HepG2 (cell line): ENCODE measurements around the gene IFI27L2. TPM values are rescaled to one million over a fixed set of nuclear protein-coding genes. Genes with fewer than 3 reads are reported as not detected.
A peak's percentile ranks its signal among the peaks of the same experiment; 100 is the strongest.

ENCODE experiments used
- FOXC1 ChIP-seq: sonication (generic); formaldehyde crosslinking; IDR thresholded peaks from 2 replicates; pipeline ENCODE4 v1.8.0; 2022; ENCODE audit warnings: mild to moderate bottlenecking, missing genetic modification reagents, borderline replicate concordance
- GMEB2 ChIP-seq: IDR thresholded peaks from 2 replicates; pipeline ENCODE4 v1.6.1; 2016; ENCODE audit warnings: missing biosample characterization, missing genetic modification reagents, low read depth
- IRF2 ChIP-seq: IDR thresholded peaks from 2 replicates; pipeline ENCODE4 v1.6.1; 2018; ENCODE audit warnings: missing genetic modification reagents, missing compliant biosample characterization
- SIX1 ChIP-seq: sonication (generic); formaldehyde crosslinking; IDR thresholded peaks from 2 replicates; pipeline ENCODE4 v1.4.0; 2020; ENCODE audit warnings: missing genetic modification reagents, borderline replicate concordance
- SOX13 ChIP-seq, 3 experiments: fragments of 450-650 bp in 1 of 3; sonication (generic) in 1 of 3; formaldehyde crosslinking in 1 of 3; IDR thresholded peaks in 2 of 3; conservative IDR thresholded peaks in 1 of 3; 2 replicates each; pipeline versions ENCODE4 v1.5.0 to v1.6.1; 2016 to 2020; ENCODE audit warnings: antibody characterized with exemption in 1 of 3, mild to moderate bottlenecking in 1 of 3, missing compliant biosample characterization in 1 of 3, missing genetic modification reagents in 1 of 3, moderate library complexity in 1 of 3
- ZBTB20 ChIP-seq: sonication (generic); formaldehyde crosslinking; IDR thresholded peaks from 2 replicates; pipeline ENCODE4 v1.8.1; 2023; ENCODE audit warnings: missing genetic modification reagents, low read depth, mild to moderate bottlenecking, borderline replicate concordance
- ZNF142 ChIP-seq: sonication (generic); formaldehyde crosslinking; IDR thresholded peaks from 2 replicates; pipeline ENCODE4 v1.4.0; 2020; ENCODE audit warnings: missing genetic modification reagents
- ZNF326 ChIP-seq: sonication (generic); formaldehyde crosslinking; IDR thresholded peaks from 2 replicates; pipeline ENCODE4 v1.4.0; 2020; ENCODE audit warnings: missing genetic modification reagents, borderline replicate concordance
- ZNF362 ChIP-seq: sonication (generic); formaldehyde crosslinking; IDR thresholded peaks from 2 replicates; pipeline ENCODE4 v1.4.0; 2020; ENCODE audit warnings: missing genetic modification reagents, mild to moderate bottlenecking, borderline replicate concordance
- ZNF414 ChIP-seq: sonication (generic); formaldehyde crosslinking; IDR thresholded peaks from 2 replicates; pipeline ENCODE4 v1.5.0; 2020; ENCODE audit warnings: missing genetic modification reagents
- ZNF598 ChIP-seq: sonication (generic); formaldehyde crosslinking; IDR thresholded peaks from 2 replicates; pipeline ENCODE4 v1.5.1; 2020; ENCODE audit warnings: mild to moderate bottlenecking, missing genetic modification reagents, borderline replicate concordance
- ZNF687 ChIP-seq: sonication (generic); formaldehyde crosslinking; IDR thresholded peaks from 2 replicates; pipeline ENCODE4 v1.5.1; 2020; ENCODE audit warnings: mild to moderate bottlenecking, missing genetic modification reagents, moderate library complexity
- polyA plus RNA-seq, 8 experiments: library from polyadenylated mRNA; depleted of rRNA in 3 of 8; stranded (reverse) in 7 of 8; unstranded in 1 of 8; fragments of >200 nt; fragmentation: Illumina TruSeq in 4 of 8; extraction: Trizol in 4 of 8; gene quantifications; 2 replicates each; pipeline versions ENCODE4 v1.2.1 to v1.2.3, GENCODE V29; 2011 to 2016; ENCODE audit warnings: low read depth in 4 of 8, missing spikeins in 1 of 8, mixed read lengths in 1 of 8; ENCODE audit not compliant: insufficient read depth in 1 of 8
- total RNA-seq, 5 experiments: library from RNA; depleted of rRNA; stranded (reverse); fragments of >200 nt; fragmentation: Illumina TruSeq; extraction: Trizol; gene quantifications; 2 replicates each; pipeline ENCODE4 v1.2.3, GENCODE V29; 2016; ENCODE audit warnings: low read depth in 1 of 5

Gene IFI27L2
- total and polyA plus RNA-seq, 2 of the 13 experiments (the other 11 are each of a cell fraction or from before 2014, with no cell fraction given): 4.3 to 4.8 TPM

GRCh38 chr14:94136575-94137331 lies 7.3 kb upstream of the IFI27L2 start (continued):
- TF ChIP-seq FOXC1 (CRISPR knock-in tag) (0 out of 2 replicates have a peak, but pooled peaks have one; percentile 35), ZNF414 (CRISPR knock-in tag) (peak; percentile 67; the same call in 1 of the 2 replicates), ZNF326 (CRISPR knock-in tag) (no peak), ZNF687 (CRISPR knock-in tag) (peak; percentile 63), ZBTB20 (CRISPR knock-in tag) (0 out of 2 replicates have a peak, but pooled peaks have one; percentile 31), IRF2 (peak; percentile 76), GMEB2 (CRISPR knock-in tag) (no peak), ZNF598 (CRISPR knock-in tag) (0 out of 2 replicates have a peak, but pooled peaks have one; percentile 66), SOX13 (IDR thresholded peaks at IDR 0.05) (no peak), SOX13 (CRISPR knock-in tag; conservative IDR thresholded peaks at IDR 0.05 in 1 of 2, IDR thresholded peaks at IDR 0.05 in 1 of 2) (peak in 1 of 2 experiments; percentile 24; a peak in 1 of 4 replicates), SIX1 (no peak), ZNF362 (CRISPR knock-in tag) (peak; percentile 45; the same call in 1 of the 2 replicates), ZNF142 (CRISPR knock-in tag) (peak; percentile 73; the same call in 1 of the 2 replicates)
